HUDEP-2 (cell line): ENCODE results near the gene ZNF385B.

Experiments
- DNase-seq, 76 experiments: peaks; one replicate each; lab custom pipeline; 2025; ENCODE audit not compliant: unreplicated experiment in 76 of 76; lab: John Stamatoyannopoulos, UW

ZNF385B gene

GRCh38 chr2:179454443-179455171 is 406.8 kb downstream of the ZNF385B start:
- DNase-seq = no peak

DNA sequence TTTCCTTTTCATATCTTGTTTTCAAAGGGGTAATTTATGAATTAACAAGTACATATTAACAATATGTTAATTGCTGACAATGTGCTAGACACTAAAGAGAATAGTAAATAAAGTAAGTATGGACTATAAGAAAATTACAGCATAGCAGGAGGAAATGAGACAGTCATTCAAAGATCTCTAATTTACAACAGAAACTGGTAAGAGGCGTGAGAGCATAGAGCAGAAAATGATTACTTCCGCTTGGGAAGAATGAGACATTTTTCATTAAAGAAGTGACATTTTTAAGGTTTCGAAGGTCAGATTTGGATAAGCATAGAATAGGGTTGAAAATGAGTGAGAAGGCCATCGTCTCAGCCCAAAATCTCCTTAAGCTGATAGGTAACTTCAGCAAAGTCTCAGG is 412.4 kb downstream of the ZNF385B start:
- no peak for DNase-seq

DNA sequence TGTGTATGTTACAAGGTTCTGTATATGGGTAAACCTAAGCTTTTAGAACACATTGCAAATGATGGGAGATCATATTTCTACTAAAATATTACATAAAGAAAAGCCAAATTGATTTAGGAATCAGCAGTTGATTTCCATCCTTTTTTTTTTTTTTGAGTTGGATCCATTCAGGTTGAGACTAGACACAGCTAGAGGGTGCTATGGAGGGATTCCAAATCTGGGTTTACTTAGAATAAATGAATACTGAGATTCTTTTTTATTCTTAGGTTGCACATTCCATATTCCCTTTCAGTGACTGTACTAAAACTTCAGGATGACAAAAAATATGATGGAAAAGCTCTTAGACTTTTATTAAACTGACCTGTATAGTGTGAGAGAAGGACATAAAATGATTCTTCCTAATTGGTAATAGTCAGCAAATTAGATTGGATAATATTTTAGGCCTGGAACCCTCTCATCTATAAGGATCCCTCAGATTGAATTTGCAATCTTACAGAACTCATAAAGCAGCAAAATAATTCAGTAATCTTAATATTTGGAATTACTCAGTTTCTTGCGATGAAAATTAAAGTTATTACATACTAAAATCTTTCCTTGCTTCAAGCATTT is 413.5 kb downstream of the ZNF385B start:
- DNase-seq = no peak

- no peak for DNase-seq
Measured at GRCh38 chr2:179447421-179447820, 414.0 kb downstream of the ZNF385B start.

DNA sequence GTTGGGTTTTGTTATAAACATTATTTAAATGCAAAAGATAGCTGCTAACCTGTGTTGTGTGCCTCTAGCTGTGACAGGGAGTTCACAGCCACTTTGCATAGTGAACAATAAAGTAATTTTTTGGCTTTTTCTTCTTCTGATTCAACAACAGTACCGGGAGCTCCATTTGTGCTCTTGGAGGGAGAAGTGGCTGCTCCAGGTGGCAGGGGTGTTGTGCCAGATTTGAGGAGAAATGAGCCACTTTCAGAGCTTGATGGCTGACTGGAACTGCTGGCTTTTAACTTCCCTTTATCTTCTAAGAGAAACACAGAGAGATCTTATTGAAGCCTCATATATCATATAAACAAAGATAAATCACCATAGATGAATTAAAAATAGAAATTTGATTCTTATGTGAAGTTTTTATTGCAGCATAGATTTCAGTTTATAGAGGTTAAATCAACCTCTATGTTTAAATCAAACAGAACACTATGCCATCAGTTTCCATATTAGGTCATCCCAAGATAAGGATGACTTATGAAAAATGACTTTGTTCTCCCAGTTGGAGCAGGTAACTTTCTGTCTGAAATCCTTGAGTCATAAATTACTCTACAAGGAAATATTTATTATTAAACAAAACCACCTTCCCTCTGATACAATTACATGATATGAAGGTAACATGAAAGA is 414.8 kb downstream of the ZNF385B start:
- DNase-seq = no peak

- no peak for DNase-seq
Measured at GRCh38 chr2:179444056-179444455, 417.4 kb downstream of the ZNF385B start.

DNA sequence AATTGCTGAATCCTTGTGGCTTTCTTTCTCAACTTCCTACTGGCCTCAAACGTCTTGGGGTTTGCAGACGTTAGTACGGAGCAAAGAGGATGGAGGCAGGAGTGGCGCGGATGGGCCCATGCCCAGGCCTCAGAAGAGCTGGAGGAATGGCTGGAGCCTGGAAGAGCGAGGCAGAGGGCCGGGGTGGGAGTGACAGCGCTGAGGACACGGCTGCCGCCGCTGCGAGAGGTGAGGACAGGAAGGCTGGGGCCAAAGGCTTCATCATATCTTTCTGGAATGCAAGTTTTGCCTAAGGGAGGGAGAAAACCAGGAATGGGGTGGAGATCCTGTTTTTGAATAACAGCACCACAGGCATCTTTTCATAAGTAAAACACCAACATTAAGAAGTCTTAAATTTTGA is 418.2 kb downstream of the ZNF385B start:
- DNase-seq = no peak

GRCh38 chr2:179442206-179442605 is 419.2 kb downstream of the ZNF385B start:
- DNase-seq = no peak

DNA sequence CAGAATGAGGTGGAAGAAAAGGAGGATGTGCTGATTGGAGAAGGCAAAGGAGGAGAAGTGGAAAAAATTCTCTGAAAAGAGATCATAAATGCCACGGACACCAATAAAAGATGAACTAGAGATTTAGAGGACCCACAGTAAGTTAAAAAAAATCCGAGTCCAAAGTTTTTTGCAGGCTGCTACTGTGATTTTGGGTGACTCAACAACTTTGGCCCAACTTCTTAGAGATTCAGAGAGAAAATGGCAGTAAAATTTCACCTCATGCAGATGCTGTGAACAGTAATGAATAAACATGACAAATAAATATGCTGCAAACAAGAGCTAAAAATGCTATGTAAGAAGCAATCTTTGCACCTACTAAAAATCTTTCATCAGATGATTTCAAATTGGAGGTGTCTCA is 419.9 kb downstream of the ZNF385B start:
- DNase-seq = no peak

- peak in 14 of 76 experiments; percentile 3 to 42 (median 7) for DNase-seq
Measured at GRCh38 chr2:179440642-179441251, 420.7 kb downstream of the ZNF385B start.

GRCh38 chr2:179438654-179439053 is 422.8 kb downstream of the ZNF385B start:
- DNase-seq = no peak

GRCh38 chr2:179437430-179437829 is 424.0 kb downstream of the ZNF385B start:
- DNase-seq = no peak

DNA sequence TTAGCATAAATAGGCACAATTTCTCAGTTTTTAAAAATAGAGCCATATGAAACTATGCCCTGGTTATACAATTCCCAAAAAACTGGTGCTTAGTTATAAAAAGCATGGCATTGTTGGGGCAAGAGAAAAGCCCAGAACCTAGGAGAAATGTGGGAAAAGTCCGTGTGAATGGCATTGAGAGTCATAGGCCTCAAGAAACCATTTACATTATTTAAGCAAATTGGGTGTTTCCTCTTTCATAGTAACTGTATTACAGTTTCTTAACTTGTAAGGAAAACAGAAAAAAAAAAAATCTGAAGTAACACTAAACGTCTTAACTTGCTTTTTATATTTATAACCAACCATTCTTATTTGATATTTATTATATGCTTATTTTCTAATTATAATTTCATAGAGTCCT is 425.8 kb downstream of the ZNF385B start:
- no peak for DNase-seq

GRCh38 chr2:179435000-179435399 is 426.4 kb downstream of the ZNF385B start:
- DNase-seq = no peak

DNA sequence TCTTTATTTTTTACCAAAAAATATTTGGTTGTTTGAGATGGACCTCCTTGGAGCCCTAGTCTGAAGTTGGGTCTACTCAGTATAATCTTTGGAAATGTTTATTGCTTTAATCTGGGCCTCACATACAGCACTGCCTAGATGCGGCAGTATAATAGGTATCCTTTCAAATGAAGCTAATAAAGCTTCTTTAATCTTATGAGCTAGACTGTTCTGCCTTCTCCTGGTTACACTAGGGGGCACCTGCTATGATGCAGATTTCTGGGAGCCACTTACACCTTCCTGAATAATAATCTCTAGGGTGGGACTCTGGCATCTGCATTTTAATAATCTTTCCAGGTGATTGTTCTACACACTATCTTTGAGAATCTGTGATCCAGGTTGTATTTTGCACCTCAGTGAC is 427.1 kb downstream of the ZNF385B start:
- no peak for DNase-seq

- DNase-seq = no peak
Measured at GRCh38 chr2:179432751-179433150, 428.7 kb downstream of the ZNF385B start.

DNA sequence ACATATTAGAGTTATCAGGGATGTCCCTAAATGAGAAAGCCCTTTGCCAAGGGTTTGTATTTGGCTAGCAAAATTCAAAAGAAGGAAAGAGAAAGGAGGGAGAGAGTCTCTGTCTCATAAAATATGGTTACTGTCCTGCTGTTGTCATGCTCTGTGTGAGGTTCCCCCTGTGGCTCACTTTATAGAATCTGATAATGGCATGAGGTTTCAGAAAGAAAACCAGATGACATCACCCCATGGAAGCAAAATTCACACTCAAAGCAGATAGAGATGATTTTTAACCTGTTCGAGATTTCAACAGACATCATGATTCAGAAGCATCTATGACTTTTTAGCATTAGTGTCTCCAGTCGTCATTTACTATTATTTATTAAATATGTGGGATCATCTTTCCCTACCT is 431.8 kb downstream of the ZNF385B start:
- no peak for DNase-seq

DNA sequence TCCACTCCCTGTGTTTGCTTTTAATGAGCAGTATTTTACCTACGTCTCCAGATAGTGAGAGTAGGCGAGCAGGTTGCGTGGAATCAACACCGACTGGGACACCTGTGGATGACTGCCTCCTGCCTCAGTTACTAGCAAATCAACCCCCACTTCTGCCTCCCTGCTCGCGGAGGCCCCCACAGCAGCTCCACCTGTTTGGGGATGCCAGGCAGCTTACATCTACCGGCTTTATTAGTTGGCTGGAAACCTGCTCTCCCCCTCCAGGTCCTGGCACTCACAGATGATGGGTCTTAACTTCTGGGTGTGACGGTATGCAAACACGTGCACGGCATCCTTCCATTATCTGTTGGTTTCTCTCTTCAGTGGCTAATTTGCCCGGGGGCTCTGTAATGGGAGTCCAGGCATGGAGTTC is 432.3 kb downstream of the ZNF385B start:
- no peak for DNase-seq

- DNase-seq = no peak
Measured at GRCh38 chr2:179428649-179429048, 432.8 kb downstream of the ZNF385B start.

GRCh38 chr2:179427065-179427464 is 434.3 kb downstream of the ZNF385B start:
- DNase-seq = no peak

DNA sequence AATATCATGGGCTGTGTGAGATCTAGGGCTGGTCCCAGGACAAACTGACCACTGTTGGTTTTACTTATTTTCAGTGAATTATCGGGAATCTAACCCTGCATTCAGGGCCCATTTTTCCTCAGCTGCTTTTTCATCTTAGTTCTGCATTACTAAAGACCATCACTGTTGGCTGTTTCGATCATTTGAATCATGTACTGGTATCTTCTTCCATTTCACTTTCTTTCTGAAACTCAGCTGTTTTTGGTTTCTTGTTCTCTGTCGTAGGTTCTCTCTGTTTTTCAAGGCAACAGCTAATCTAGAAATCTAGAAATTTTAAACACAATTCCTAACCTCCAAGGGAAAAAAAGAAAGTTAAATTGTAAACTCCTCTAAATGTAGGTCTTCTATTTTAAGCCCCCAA is 436.8 kb downstream of the ZNF385B start:
- DNase-seq = no peak
